Fibroblast of mammary gland (primary cell): ENCODE results near the gene RNF217.
"Not testable (repeated sequence)": the region's sequence is repeated elsewhere in the genome, so short reads cannot be mapped to it uniquely, and the experiment has no call there.

Experiments
- DNase-seq: peaks from one replicate; pipeline ENCODE4 v3.0.0-alpha.2; 2010; ENCODE audit warnings: low read depth
- H3K4me3 ChIP-seq: 2 replicates; pipeline ENCODE4 v1.5.1; 2011; ENCODE audit warnings: low read depth, mild to moderate bottlenecking, low read length, moderate library complexity; ENCODE audit not compliant: control insufficient read depth
- TF ChIP-seq, protein P1 (sequence below): conservative IDR thresholded peaks from 2 replicates; pipeline ENCODE4 v1.5.1; 2011; ENCODE audit warnings: low read depth, low read length, inconsistent platforms; ENCODE audit not compliant: control insufficient read depth, insufficient read depth

RNF217 gene

GRCh38 chr6:124962639-124963415, 590 bp downstream of the RNF217 start:
- no peak for DNase-seq
- peak overlapping the region; percentile 76 for H3K4me3 ChIP-seq
- TF ChIP-seq, protein P1, sequence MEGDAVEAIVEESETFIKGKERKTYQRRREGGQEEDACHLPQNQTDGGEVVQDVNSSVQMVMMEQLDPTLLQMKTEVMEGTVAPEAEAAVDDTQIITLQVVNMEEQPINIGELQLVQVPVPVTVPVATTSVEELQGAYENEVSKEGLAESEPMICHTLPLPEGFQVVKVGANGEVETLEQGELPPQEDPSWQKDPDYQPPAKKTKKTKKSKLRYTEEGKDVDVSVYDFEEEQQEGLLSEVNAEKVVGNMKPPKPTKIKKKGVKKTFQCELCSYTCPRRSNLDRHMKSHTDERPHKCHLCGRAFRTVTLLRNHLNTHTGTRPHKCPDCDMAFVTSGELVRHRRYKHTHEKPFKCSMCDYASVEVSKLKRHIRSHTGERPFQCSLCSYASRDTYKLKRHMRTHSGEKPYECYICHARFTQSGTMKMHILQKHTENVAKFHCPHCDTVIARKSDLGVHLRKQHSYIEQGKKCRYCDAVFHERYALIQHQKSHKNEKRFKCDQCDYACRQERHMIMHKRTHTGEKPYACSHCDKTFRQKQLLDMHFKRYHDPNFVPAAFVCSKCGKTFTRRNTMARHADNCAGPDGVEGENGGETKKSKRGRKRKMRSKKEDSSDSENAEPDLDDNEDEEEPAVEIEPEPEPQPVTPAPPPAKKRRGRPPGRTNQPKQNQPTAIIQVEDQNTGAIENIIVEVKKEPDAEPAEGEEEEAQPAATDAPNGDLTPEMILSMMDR: no peak

- TF ChIP-seq, protein P1: no peak
- DNase-seq: peak; percentile 49
- peak overlapping the region; percentile 76 for H3K4me3 ChIP-seq
These were observed 1.2 kb downstream of the RNF217 start for GRCh38 chr6:124963416-124963785.

DNA sequence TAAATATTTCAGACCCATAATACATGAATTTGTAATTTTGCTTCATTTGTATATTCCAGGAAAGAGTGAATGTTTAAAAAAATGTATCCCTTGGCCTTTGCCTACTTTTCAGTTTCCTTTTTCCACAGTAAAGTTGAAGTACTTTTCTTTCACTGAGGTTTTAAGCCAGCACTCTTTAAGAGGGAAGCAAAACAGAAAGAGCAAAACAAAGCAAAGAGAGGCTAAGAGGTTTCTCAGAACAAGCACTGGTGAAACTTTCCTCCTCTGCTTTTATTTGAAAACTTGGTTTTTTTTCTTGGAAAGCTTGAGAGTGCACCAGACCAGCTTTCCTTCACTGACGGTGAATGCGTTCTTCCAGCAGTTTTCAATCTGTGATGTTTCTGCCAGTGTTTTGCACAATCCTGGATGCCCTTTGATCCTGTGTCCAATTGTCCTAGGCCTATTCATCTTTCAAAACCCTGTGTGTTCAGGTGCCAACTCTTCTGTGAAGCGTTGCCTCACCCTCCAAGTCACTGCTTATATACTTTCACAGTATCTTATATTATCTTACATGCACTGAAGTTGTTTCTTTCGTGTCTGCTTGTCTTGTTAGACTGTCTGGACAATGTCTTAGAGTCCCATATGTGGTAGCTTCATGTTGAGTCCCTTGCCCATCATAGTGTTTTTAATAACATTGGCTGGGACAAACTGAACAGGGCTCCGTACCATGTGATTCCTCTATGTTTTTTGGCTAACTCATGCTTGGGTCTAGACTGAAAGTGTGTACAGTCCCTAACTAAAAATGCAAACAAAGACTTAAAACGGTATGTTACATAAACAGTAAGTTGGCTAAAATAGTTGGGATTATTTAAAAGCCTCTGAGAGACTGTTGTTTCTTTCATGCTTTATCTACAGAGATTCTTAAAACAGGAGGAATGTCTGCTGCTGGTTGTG, 1.9 kb downstream of the RNF217 start:
- DNase-seq: peak; percentile 90
- TF ChIP-seq, protein P1: no peak
- peak overlapping the region; percentile 76 for H3K4me3 ChIP-seq

DNA sequence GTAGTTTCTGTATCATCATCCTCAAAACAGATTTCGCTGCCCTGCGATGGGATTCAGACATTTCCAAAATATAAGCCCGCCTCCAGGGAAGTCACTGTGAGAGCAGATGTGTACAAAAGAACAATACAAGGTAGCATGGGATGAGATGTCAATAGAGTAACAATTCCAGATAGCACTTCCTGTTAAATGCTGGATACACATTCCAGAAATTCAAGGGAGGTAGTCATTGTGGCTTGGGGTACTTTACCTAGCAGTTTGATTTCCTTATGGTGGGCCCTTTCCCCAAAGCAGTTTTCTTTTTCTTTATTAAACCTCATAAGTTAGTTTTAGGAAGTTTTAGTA, 2.5 kb downstream of the RNF217 start:
- TF ChIP-seq, protein P1: no peak
- DNase-seq: no peak
- peak overlapping the region; percentile 76 for H3K4me3 ChIP-seq

- DNase-seq, H3K4me3 ChIP-seq: not testable (repeated sequence)
These were observed 3.2 kb downstream of the RNF217 start for GRCh38 chr6:124965424-124965850.

GRCh38 chr6:124967444-124967843, 5.2 kb downstream of the RNF217 start:
- no peak for DNase-seq
- no peak overlapping the region for H3K4me3 ChIP-seq
- TF ChIP-seq, protein P1: no peak

GRCh38 chr6:124968401-124968800, 6.2 kb downstream of the RNF217 start:
- TF ChIP-seq, protein P1: no peak
- no peak overlapping the region for H3K4me3 ChIP-seq
- DNase-seq: no peak
